IPS-20b (cell line): Measurements from ENCODE around the gene PTPRM.

Experiments used
- H3K27ac ChIP-seq: one replicate; pipeline ENCODE4 v1.5.1; 2013; ENCODE audit warnings: low read length
- H3K27me3 ChIP-seq: 2 replicates; pipeline ENCODE4 v1.6.1; 2013; ENCODE audit warnings: mild to moderate bottlenecking, low read length, inconsistent platforms; ENCODE audit not compliant: insufficient read depth
- H3K36me3 ChIP-seq: 2 replicates; pipeline ENCODE4 v1.6.1; 2013; ENCODE audit warnings: low read depth, mild to moderate bottlenecking, inconsistent platforms, low read length, moderate library complexity; ENCODE audit not compliant: insufficient read depth
- H3K4me1 ChIP-seq: 2 replicates; pipeline ENCODE4 v1.6.1; 2013; ENCODE audit warnings: mild to moderate bottlenecking, control low read depth, inconsistent platforms, low read length, moderate library complexity; ENCODE audit not compliant: insufficient read depth
- H3K4me3 ChIP-seq: 2 replicates; pipeline ENCODE4 v1.5.1; 2013; ENCODE audit warnings: mild to moderate bottlenecking, low read length, inconsistent platforms
- H3K9ac ChIP-seq: 2 replicates; pipeline ENCODE4 v1.6.1; 2013; ENCODE audit warnings: low read depth, mild to moderate bottlenecking, inconsistent platforms, low read length, moderate library complexity
- H3K9me3 ChIP-seq: 2 replicates; pipeline ENCODE4 v1.6.1; 2013; ENCODE audit warnings: mild to moderate bottlenecking, low read depth, low read length, inconsistent platforms; ENCODE audit not compliant: insufficient read depth

Gene PTPRM

DNA sequence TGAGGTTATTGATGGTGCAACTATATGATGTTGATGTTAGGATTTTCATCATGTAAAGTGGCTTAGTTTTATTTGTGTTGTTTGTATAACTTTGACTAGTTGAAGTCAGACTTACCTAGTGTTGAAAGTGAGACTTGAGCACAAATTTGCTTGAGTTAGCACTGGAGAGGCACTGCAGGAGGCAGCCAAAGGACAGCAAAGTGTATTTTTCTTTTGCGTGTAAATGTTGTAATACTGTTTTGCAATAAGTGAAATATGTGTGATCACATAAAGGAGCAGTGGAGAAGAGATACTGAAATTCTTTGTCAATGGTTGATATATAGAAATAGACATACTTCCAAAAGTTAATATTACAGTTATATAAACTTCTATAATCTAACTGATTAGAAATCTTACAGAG lies 710.2 kb downstream of the PTPRM start:
- Histone ChIP-seq H3K27ac (no peak overlapping the region), H3K4me1 (no peaks in the 10 kb centered on the region; the same call in 1 of the 2 replicates), H3K4me3 (no peak overlapping the region)

DNA sequence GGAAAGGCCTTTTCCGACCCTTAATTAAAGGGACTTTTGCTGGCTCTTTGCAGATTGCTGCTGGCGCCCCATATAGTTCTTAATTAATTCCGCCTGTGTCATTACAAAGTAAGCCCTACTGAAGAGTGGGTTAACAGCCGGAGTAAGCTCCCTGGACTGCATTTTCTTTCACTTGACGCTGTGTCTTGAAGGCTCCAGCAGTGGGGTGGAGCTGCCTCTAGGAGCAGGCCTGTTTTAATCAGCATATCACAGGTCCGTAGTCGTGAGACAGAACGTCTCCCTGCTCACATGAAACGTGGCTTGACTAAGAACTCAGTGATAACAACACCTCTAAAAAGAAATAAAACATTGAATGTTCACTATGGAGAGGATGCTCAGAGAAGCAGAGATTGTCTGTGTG lies 712.2 kb downstream of the PTPRM start:
- H3K4me1 ChIP-seq: no peaks in the 10 kb centered on the region
- no peaks in the 10 kb centered on the region for H3K9me3 ChIP-seq
- H3K9ac ChIP-seq: no peak overlapping the region
- no peaks in the 10 kb centered on the region for H3K36me3 ChIP-seq
- no peak overlapping the region for H3K27ac ChIP-seq
- H3K4me3 ChIP-seq: no peak overlapping the region
- H3K27me3 ChIP-seq: no peaks in the 10 kb centered on the region

More for the DNA sequence above, 710.2 kb downstream of the PTPRM start:
- no peaks in the 10 kb centered on the region for H3K9me3 ChIP-seq
- H3K9ac ChIP-seq: no peak overlapping the region
- no peaks in the 10 kb centered on the region for H3K27me3 ChIP-seq
- no peaks in the 10 kb centered on the region for H3K36me3 ChIP-seq

- Histone ChIP-seq H3K9ac (no peak overlapping the region), H3K36me3 (no peaks in the 10 kb centered on the region), H3K9me3 (no peaks in the 10 kb centered on the region), H3K4me1 (no peaks in the 10 kb centered on the region), H3K27ac (no peak overlapping the region), H3K27me3 (no peaks in the 10 kb centered on the region), H3K4me3 (no peak overlapping the region)
Observed at GRCh38 chr18:8279781-8280330, 712.7 kb downstream of the PTPRM start.

- Histone ChIP-seq H3K27ac (no peak overlapping the region), H3K4me1 (peaks cover 3% of the 10 kb centered on the region; the same call in 1 of the 2 replicates), H3K27me3 (no peaks in the 10 kb centered on the region), H3K9ac (no peak overlapping the region), H3K9me3 (no peaks in the 10 kb centered on the region), H3K36me3 (no peaks in the 10 kb centered on the region), H3K4me3 (no peak overlapping the region)
Observed at GRCh38 chr18:8283891-8284585, 716.9 kb downstream of the PTPRM start.

DNA sequence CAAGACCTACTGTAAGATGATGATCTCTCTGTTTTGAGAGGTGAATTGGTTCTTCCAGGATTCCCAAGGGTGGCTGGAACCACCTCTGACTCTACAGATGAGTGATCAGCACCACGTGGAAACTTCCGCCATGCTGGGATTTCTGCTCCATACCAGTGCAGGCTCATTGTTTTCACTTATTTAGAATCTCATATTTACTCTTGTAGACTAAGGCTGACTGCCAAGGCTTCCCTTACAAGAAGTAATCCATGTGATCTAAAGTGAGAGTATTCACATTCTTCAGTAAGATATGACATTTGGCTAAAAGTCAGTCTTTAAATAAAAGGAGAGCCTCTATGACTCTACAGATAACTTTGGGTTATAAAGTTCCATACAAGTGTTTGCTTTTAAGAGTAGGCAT lies 719.2 kb downstream of the PTPRM start:
- no peak overlapping the region for H3K27ac ChIP-seq
- H3K36me3 ChIP-seq: no peaks in the 10 kb centered on the region
- H3K9me3 ChIP-seq: no peaks in the 10 kb centered on the region
- peaks cover 3% of the 10 kb centered on the region; the same call in 1 of the 2 replicates for H3K4me1 ChIP-seq
- H3K4me3 ChIP-seq: no peak overlapping the region
- H3K9ac ChIP-seq: no peak overlapping the region
- no peaks in the 10 kb centered on the region for H3K27me3 ChIP-seq

- no peak overlapping the region for H3K9ac ChIP-seq
- peaks cover 3% of the 10 kb centered on the region; the same call in 1 of the 2 replicates for H3K4me1 ChIP-seq
- H3K27me3 ChIP-seq: no peaks in the 10 kb centered on the region
- H3K27ac ChIP-seq: no peak overlapping the region
- no peaks in the 10 kb centered on the region for H3K9me3 ChIP-seq
- no peak overlapping the region for H3K4me3 ChIP-seq
- no peaks in the 10 kb centered on the region for H3K36me3 ChIP-seq
Observed at GRCh38 chr18:8287196-8287885, 720.2 kb downstream of the PTPRM start.

GRCh38 chr18:8288472-8289195 lies 721.5 kb downstream of the PTPRM start:
- Histone ChIP-seq H3K9ac (no peak overlapping the region), H3K27ac (no peak overlapping the region), H3K4me3 (no peak overlapping the region), H3K36me3 (no peaks in the 10 kb centered on the region), H3K27me3 (no peaks in the 10 kb centered on the region), H3K9me3 (no peaks in the 10 kb centered on the region), H3K4me1 (peaks cover 3% of the 10 kb centered on the region; the same call in 1 of the 2 replicates)

DNA sequence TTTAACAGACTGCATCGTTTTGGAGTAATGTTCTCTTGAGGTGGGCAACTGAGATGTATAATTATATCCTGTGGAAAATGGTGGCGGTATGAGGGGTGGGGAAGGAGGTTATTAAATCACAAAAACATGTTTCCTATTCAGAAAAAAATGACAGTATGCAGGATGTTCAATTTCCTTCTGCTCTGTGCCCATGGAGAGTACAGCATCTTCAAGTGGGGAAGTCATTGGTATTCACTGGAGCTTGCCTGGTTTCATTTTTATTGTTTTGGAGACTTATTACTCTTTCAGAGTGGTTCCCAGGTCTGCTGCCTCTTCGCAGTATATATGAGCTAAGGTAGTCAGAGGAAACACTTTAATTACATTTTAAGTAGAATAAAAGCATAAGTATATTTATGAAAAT lies 723.3 kb downstream of the PTPRM start:
- Histone ChIP-seq H3K36me3 (no peaks in the 10 kb centered on the region), H3K9me3 (no peaks in the 10 kb centered on the region), H3K4me3 (no peak overlapping the region), H3K9ac (no peak overlapping the region), H3K27me3 (no peaks in the 10 kb centered on the region), H3K27ac (no peak overlapping the region), H3K4me1 (peaks cover 3% of the 10 kb centered on the region; the same call in 1 of the 2 replicates)

DNA sequence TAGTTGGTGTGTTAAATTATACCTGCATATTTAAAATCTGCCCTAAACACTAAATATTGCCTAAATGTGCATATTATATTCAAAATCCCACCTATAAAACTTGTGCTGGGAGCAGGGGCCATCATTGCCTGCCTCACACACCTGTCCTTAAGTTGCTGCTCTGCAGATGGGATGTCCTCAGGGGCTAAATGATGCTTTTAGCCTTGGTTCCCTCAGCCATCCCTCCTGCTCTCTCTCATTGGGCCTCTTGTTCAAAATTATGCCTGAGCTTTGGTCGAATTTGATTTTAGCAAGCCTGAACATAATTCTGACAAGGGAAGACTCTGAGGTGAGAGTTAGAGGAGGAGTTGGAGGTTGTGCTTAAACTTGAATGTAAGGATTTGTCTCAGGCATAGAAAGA lies 723.8 kb downstream of the PTPRM start:
- Histone ChIP-seq H3K36me3 (no peaks in the 10 kb centered on the region), H3K9ac (no peak overlapping the region), H3K4me1 (peaks cover 3% of the 10 kb centered on the region; the same call in 1 of the 2 replicates), H3K27me3 (no peaks in the 10 kb centered on the region), H3K4me3 (no peak overlapping the region), H3K27ac (no peak overlapping the region), H3K9me3 (no peaks in the 10 kb centered on the region)

GRCh38 chr18:8293184-8293583 lies 726.1 kb downstream of the PTPRM start:
- Histone ChIP-seq H3K9ac (no peak overlapping the region), H3K27me3 (no peaks in the 10 kb centered on the region), H3K4me1 (no peaks in the 10 kb centered on the region), H3K36me3 (no peaks in the 10 kb centered on the region), H3K4me3 (no peak overlapping the region), H3K27ac (no peak overlapping the region), H3K9me3 (no peaks in the 10 kb centered on the region)

- no peaks in the 10 kb centered on the region for H3K9me3 ChIP-seq
Observed at GRCh38 chr18:8296886-8297616, 729.9 kb downstream of the PTPRM start.

More at GRCh38 chr18:8296886-8297616, 729.9 kb downstream of the PTPRM start:
- no peaks in the 10 kb centered on the region; the same call in 1 of the 2 replicates for H3K4me1 ChIP-seq
- no peaks in the 10 kb centered on the region for H3K36me3 ChIP-seq
- no peaks in the 10 kb centered on the region for H3K27me3 ChIP-seq
- H3K4me3 ChIP-seq: no peak overlapping the region
- no peak overlapping the region for H3K27ac ChIP-seq
- H3K9ac ChIP-seq: no peak overlapping the region
